Activated CD4-positive, alpha-beta memory T cell treated with anti-CD3 and anti-CD28 coated beads for 36 hours (primary cell): ENCODE results near the gene ARHGAP33. TPM values are rescaled to one million over a fixed set of nuclear protein-coding genes. Genes with fewer than 3 reads are reported as not detected.
A peak's percentile ranks its signal among the peaks of the same experiment; 100 is the strongest.
"Not testable (repeated sequence)": the region's sequence is repeated elsewhere in the genome, so short reads cannot be mapped to it uniquely, and the experiment has no call there.

Source experiments
- CTCF ChIA-PET: fragments of 350-600 bp; sonication (Branson Sonifier 250); formaldehyde crosslinking; loops from one replicate; lab custom pipeline; 2021; ENCODE audit warnings: antibody characterized with exemption, inconsistent platforms; lab: Charles Lee
- POLR2A ChIA-PET: fragments of 350-600 bp; sonication (Branson Sonifier 250); formaldehyde crosslinking; loops from one replicate; lab custom pipeline; 2021; ENCODE audit warnings: antibody characterized with exemption; lab: Charles Lee
- DNase-seq: peaks from one replicate; pipeline ENCODE4 v3.0.0-alpha.2; 2020
- H3K27ac Mint-ChIP-seq: one replicate; pipeline ENCODE4 v1.8.0; 2021; ENCODE audit warnings: mixed read lengths
- H3K27me3 Mint-ChIP-seq: one replicate; pipeline ENCODE4 v1.8.0; 2021; ENCODE audit warnings: mixed read lengths
- H3K36me3 Mint-ChIP-seq: one replicate; pipeline ENCODE4 v1.8.0; 2021; ENCODE audit warnings: mixed read lengths
- H3K4me1 Mint-ChIP-seq: one replicate; pipeline ENCODE4 v1.8.0; 2021; ENCODE audit warnings: low read depth, mixed read lengths
- H3K4me3 Mint-ChIP-seq: one replicate; pipeline ENCODE4 v1.8.0; 2021; ENCODE audit warnings: mild to moderate bottlenecking, mixed read lengths
- H3K9me3 Mint-ChIP-seq: one replicate; pipeline ENCODE4 v1.8.0; 2021; ENCODE audit warnings: mixed read lengths
- intact Hi-C: fragments of 100-400 bp; cut with micrococcal nuclease; formaldehyde crosslinking; loops from one replicate; pipeline ENCODE4 v1.15.1; 2023
- total RNA-seq, 2 experiments: library from RNA; stranded (reverse); gene quantifications; one replicate each; pipeline ENCODE4 v1.2.3, GENCODE V29; 2021

The ARHGAP33 gene
- total RNA-seq, 2 experiments from 2014 or later: 35.0 to 39.3 TPM

DNA sequence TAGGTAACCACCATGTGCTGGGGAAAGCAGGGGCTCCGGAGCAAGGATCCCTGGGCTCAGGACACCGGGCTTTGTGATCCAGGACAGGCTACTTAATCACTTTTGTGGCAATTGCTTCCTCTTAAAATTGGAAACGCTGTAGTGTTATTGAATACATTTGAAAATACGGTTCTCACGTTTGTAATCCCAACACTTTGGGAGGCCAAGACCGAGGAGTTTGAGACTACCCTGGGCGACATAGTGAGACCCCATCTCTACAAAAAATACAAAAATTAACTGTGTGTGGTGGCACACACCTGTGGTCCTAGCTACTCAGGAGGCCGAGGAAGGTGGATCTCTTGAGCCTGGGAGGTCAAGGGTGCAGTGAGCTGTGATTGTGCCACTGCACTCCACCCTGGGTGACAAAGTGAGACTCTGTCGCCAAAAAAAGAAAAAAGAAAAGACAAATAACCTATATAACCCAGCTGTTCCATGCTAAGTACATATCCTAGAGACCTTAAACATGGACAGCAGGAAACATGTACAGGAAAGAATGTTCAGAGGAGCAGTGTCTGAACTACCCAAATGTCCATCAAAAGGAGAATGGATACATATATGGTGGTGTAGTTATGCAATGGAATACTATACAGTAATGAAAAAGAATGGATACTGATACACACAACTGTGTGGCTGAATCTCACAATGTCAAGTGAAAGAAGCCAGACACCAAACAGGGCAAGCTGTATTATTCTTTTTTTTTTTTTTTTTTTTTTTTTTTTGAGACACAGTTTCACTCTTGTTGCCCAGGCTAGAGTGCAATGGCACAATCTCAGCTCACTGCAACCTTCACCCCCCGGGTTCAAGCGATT is 37.9 kb downstream of the ARHGAP33 start:
- Mint-ChIP-seq H3K4me3 (no peak overlapping the region), H3K27me3 (peaks cover 10% of the 10 kb centered on the region), H3K27ac (no peak overlapping the region), H3K9me3 (no peaks in the 10 kb centered on the region), H3K4me1 (no peaks in the 10 kb centered on the region), H3K36me3 (peaks cover 2% of the 10 kb centered on the region)
- intact Hi-C loops: no loop called here
- ChIA-PET POLR2A (no interaction called here), CTCF (interaction anchor here (0.6 kb wide), 1 partner anchor 24 kb away, joined by 3 read pairs; no protein-coding TSS in a partner anchor)
- DNase-seq: no peak

DNA sequence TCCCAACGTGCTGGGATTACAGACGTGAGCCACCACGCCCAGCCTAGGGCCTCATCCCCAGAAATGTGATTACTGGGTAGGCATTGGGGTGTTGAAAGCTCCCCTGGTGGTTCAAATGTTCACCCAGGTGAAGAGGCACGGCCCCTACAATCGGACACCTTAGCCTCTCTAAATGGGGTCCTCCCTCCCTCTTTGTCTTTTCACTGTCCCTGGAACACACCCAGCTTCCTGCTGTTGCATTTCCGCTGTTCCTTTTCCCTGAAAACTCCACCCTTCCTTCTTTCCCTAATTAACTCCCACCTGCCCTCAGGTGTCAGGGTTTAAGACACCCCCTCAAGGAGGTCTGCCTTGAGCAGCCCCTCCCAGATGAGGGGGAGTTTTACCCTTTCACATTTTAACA is 40.9 kb downstream of the ARHGAP33 start:
- intact Hi-C loops: no loop called here
- no peak for DNase-seq

DNA sequence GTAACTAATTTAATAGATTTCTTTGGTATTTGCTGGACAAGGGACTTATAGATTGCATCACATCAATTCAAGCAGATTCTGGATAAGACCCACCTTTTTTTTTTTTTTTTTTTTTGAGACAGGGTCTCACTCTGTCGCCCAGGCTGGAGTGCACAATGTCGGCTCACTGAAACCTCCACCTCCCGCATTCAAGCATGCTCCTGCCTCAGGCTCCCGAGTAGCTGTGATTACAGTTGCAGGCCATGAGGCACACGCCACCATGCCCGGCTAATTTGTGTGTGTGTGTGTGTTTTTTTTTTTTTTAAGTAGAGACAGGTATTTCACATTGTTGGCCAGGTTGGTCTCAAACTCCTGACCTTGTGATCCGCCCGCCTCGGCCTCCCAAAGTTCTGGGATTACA is 41.5 kb downstream of the ARHGAP33 start:
- intact Hi-C loops: no loop called here
- ChIA-PET POLR2A (no interaction called here), CTCF (no interaction called here)
- no peaks in the 10 kb centered on the region for H3K4me1 Mint-ChIP-seq
- DNase-seq: no peak
- peaks cover 14% of the 10 kb centered on the region for H3K27me3 Mint-ChIP-seq
- H3K27ac Mint-ChIP-seq: no peak overlapping the region
- peaks cover 2% of the 10 kb centered on the region for H3K36me3 Mint-ChIP-seq
- no peaks in the 10 kb centered on the region for H3K9me3 Mint-ChIP-seq
- no peak overlapping the region for H3K4me3 Mint-ChIP-seq

More for the DNA sequence above, 40.9 kb downstream of the ARHGAP33 start:
- ChIA-PET POLR2A (no interaction called here), CTCF (interaction anchor here (0.8 kb wide), 1 partner anchor 312 kb away, joined by 4 read pairs; no protein-coding TSS in a partner anchor)
- peaks cover 2% of the 10 kb centered on the region for H3K36me3 Mint-ChIP-seq
- no peaks in the 10 kb centered on the region for H3K4me1 Mint-ChIP-seq
- no peak overlapping the region for H3K4me3 Mint-ChIP-seq
- no peak overlapping the region for H3K27ac Mint-ChIP-seq
- peaks cover 14% of the 10 kb centered on the region for H3K27me3 Mint-ChIP-seq
- H3K9me3 Mint-ChIP-seq: no peaks in the 10 kb centered on the region

DNA sequence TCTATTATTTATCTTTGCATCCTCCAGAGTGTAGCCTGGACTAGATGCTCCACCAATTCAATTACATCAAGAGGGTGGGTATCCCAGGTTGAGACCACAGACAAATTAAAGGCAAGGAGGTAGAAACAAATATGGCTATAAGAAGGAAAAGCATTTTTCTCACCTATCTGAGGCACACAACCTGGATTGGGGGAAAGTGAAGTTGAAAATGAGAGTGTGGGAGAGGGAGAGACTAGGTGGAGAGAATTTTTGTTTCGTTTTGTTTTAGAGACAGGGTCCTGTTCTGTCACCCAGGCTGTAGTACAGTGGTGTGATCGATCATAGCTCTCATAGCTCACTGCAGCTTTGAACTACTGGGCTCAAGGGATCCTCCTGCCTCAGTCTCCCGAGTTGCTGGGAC is 43.1 kb downstream of the ARHGAP33 start:
- H3K27me3 Mint-ChIP-seq: peaks cover 19% of the 10 kb centered on the region
- no peaks in the 10 kb centered on the region for H3K9me3 Mint-ChIP-seq
- intact Hi-C loops: no loop called here
- H3K27ac Mint-ChIP-seq: no peak overlapping the region
- POLR2A ChIA-PET: no interaction called here
- no peaks in the 10 kb centered on the region for H3K4me1 Mint-ChIP-seq
- H3K36me3 Mint-ChIP-seq: peaks cover 1% of the 10 kb centered on the region
- H3K4me3 Mint-ChIP-seq: no peak overlapping the region
- CTCF ChIA-PET: interaction anchor here (1.6 to 2.3 kb wide), 2 partner anchors 81 to 122 kb away, joined by 4 to 10 read pairs; no protein-coding TSS in a partner anchor
- DNase-seq: no peak

DNA sequence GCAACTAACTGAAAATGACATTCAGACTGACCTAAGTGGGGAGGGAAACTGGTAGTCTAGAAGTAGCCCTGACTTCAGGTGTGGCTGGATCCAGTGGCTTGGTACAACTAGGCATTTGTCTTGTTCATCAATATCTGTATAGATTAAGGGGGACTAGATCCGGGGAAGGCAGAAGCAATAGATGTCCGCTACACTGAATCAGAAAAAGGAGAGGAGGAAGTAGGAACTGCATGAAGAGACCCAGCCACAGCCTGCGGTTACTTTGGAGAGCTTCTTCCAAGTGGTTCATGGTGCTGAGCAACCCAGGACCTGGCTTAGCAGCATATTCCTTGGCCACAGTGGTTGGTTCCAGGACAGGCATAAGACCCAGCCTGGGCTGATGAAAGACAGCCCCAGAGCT is 47.2 kb downstream of the ARHGAP33 start:
- Mint-ChIP-seq H3K36me3 (no peaks in the 10 kb centered on the region), H3K27ac (no peak overlapping the region), H3K4me1 (no peaks in the 10 kb centered on the region), H3K9me3 (no peaks in the 10 kb centered on the region), H3K27me3 (peaks cover 19% of the 10 kb centered on the region), H3K4me3 (no peak overlapping the region)
- ChIA-PET CTCF (no interaction called here), POLR2A (no interaction called here)
- intact Hi-C loops: no loop called here
- no peak for DNase-seq

DNA sequence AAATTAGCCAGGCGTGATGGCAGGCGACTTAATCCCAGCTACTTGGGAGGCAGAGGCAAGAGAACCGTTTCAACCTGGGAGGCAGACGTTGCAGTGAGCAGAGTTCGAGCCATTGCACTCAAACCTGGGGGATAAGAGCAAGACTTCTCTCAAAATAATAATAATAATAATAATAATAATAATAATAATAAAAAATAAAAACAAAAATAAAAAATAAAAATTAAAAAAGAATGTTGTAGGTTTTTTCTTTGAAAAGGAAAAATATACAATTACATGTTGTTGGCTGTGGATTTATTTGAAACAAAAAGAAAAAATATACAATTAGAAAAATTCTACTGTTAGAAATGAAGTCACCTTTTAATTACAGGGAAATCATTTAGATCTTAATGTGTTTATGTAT is 48.8 kb downstream of the ARHGAP33 start:
- no peaks in the 10 kb centered on the region for H3K4me1 Mint-ChIP-seq
- no peaks in the 10 kb centered on the region for H3K9me3 Mint-ChIP-seq
- H3K27ac Mint-ChIP-seq: no peak overlapping the region
- H3K27me3 Mint-ChIP-seq: peaks cover 22% of the 10 kb centered on the region
- intact Hi-C loops: no loop called here
- CTCF ChIA-PET: no interaction called here
- H3K36me3 Mint-ChIP-seq: no peaks in the 10 kb centered on the region
- H3K4me3 Mint-ChIP-seq: no peak overlapping the region
- POLR2A ChIA-PET: no interaction called here
- no peak for DNase-seq

DNA sequence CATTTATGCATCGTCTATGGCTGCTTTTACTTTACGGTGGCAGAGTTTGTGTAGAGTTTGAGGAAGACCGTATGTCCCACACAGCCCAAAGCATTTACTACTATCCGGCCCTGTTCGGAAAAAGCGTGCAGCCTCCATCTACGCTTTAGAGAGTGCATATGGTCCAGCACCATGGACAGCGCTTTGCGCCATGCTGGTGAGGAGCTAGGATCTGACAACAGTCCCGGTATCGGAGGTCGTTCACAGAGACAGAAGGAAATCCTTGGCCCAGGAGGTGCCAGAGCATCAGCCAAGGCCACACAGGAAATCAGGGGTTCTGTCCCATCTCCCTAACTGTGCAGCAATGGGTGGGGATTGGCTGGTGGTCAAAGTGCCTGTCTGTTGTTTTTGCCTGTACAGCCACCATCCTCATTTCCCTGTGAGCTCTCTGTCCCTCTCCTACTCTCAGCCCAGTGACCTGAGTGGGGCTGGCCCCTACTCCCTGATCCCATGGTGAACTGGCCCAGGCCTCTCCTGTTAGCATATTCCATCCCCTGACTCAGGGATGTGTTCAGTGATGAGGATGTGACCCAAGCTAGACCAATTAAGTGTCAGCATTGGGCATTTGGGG is 53.4 kb downstream of the ARHGAP33 start:
- Mint-ChIP-seq H3K9me3 (no peaks in the 10 kb centered on the region), H3K27me3 (peaks cover 20% of the 10 kb centered on the region), H3K4me3 (no peak overlapping the region), H3K27ac (no peak overlapping the region), H3K36me3 (no peaks in the 10 kb centered on the region), H3K4me1 (no peaks in the 10 kb centered on the region)
- CTCF ChIA-PET: interaction anchor here (1.0 kb wide), 1 partner anchor 9 kb away, joined by 3 read pairs; no protein-coding TSS in a partner anchor
- intact Hi-C loops: no loop called here
- POLR2A ChIA-PET: no interaction called here
- DNase-seq: peak; percentile 66

DNA sequence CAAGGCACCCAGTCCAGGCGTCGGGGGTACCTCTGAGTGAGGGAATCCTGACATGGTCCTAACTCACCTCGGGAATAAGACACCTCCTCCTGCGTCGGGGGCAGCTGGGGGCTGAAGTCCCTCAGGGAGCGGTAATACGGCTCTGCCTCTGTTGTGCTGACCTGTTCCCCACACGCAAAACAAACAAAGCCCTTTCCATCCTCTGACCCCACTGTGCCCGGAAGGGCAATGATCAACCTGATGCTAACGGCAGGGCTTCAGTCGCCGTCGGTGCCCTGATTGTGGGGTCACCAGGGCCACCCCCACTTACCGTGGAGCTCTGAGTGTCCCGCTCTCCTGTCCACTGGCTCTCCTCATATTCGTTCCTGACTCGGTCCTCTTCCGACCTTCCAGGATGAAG is 55.6 kb downstream of the ARHGAP33 start:
- no peak for DNase-seq
- Mint-ChIP-seq H3K27me3 (peaks cover 26% of the 10 kb centered on the region), H3K9me3 (no peaks in the 10 kb centered on the region), H3K4me1 (no peaks in the 10 kb centered on the region), H3K4me3 (no peak overlapping the region), H3K36me3 (no peaks in the 10 kb centered on the region), H3K27ac (no peak overlapping the region)
- POLR2A ChIA-PET: no interaction called here
- intact Hi-C loops: no loop called here
- CTCF ChIA-PET: no interaction called here

DNA sequence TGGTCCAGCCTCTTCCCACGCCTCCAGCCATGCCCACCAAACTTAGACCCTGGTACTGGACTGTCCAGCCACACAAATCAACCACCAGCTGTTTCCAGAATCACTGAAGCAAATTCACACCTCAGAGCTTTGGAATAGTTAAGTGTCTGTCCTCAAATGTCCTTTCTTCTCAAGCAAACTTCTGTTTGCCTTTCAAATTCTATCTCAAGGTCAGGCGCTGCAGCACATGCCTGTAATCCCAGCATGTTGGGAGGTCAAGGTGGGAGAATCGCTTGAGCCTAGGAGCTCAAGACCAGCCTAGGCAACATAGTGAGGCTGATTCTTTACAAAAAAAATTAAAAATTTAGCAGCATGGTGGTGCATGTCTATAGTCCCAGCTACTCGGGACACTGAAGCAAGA is 56.7 kb downstream of the ARHGAP33 start:
- no peak for DNase-seq
- H3K4me1 Mint-ChIP-seq: no peaks in the 10 kb centered on the region
- H3K27me3 Mint-ChIP-seq: peaks cover 28% of the 10 kb centered on the region
- no peaks in the 10 kb centered on the region for H3K9me3 Mint-ChIP-seq
- H3K4me3 Mint-ChIP-seq: no peak overlapping the region
- POLR2A ChIA-PET: no interaction called here
- H3K27ac Mint-ChIP-seq: no peak overlapping the region
- intact Hi-C loops: no loop called here
- CTCF ChIA-PET: no interaction called here
- H3K36me3 Mint-ChIP-seq: no peaks in the 10 kb centered on the region

DNA sequence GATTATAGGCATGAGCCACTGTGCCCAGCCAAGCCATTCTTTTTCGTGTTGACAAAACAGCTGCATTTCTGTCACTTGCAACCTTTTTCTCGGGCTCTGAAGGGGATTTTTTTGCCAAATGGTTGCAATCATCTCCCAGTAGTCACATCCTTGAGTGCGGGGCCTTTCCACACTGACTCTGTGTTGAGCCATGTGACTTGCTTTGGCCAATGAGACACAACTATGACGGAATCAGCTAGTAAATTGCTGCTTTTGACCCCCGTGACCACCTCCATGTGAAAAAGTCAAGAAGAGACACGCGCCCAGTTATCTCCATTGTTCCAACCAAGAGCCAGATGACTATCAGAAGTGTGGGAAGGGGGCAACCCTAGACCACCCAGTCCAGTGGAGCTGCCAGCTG is 58.6 kb downstream of the ARHGAP33 start:
- H3K27me3 Mint-ChIP-seq: peaks cover 23% of the 10 kb centered on the region
- H3K4me3 Mint-ChIP-seq: no peak overlapping the region
- H3K27ac Mint-ChIP-seq: no peak overlapping the region
- H3K4me1 Mint-ChIP-seq: no peaks in the 10 kb centered on the region
- H3K9me3 Mint-ChIP-seq: peaks cover 2% of the 10 kb centered on the region
- ChIA-PET CTCF (no interaction called here), POLR2A (no interaction called here)
- DNase-seq: no peak
- intact Hi-C loops: no loop called here
- no peaks in the 10 kb centered on the region for H3K36me3 Mint-ChIP-seq

DNA sequence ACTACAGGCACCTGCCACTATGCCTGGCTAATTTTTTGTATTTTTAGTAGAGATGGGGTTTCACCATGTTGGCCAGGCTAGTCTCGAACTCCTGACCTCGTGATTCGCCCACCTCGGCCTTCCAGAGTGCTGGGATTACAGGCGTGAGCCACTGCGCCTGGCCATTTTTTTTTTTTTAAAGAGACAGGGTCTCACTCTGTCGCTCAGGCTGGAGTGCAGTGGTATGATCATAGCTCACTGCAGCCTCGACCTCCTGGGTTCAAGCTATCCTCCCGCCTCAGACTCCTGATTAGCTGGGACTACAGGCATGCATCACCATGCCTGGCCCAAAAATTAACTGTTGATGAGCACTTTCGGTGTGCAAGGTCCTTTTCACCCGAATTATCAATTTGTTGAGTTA is 60.7 kb downstream of the ARHGAP33 start:
- intact Hi-C loops, H3K36me3 Mint-ChIP-seq, DNase-seq, H3K4me3 Mint-ChIP-seq, H3K9me3 Mint-ChIP-seq, H3K4me1 Mint-ChIP-seq, H3K27ac Mint-ChIP-seq, CTCF ChIA-PET, POLR2A ChIA-PET: not testable (repeated sequence)
- H3K27me3 Mint-ChIP-seq: peaks cover 20% of the 10 kb centered on the region
